Panc1 (cell line): ENCODE measurements around the gene CACUL1. TPM values are rescaled to one million over a fixed set of nuclear protein-coding genes. Genes with fewer than 3 reads are reported as not detected.

Experiments
- ATAC-seq: fragments of 200-7000 bp; cut with Tn5 transposase; 2 replicates; pipeline ENCODE4 v1.9.1; 2020; ENCODE audit warnings: mild to moderate bottlenecking, moderate library complexity
- BruUV-seq: library from RNA; stranded (reverse); fragments of 400-500 nt; replicated peaks from 2 replicates; lab custom pipeline; 2021; lab: Mats Ljungman, UMichigan
- CTCF ChIA-PET: fragments of 300-600 bp; sonication (Branson Sonifier 250); formaldehyde crosslinking; loops from one replicate; lab custom pipeline; 2022; ENCODE audit warnings: antibody characterized with exemption; lab: Charles Lee
- POLR2A ChIA-PET: fragments of 300-600 bp; sonication (Branson Sonifier 250); formaldehyde crosslinking; loops from one replicate; lab custom pipeline; 2022; ENCODE audit warnings: antibody characterized with exemption; lab: Charles Lee
- DNase-seq: peaks from one replicate; pipeline ENCODE4 v3.0.0-alpha.2; 2010; ENCODE audit warnings: low read depth, low spot score
- H3K27ac ChIP-seq: 2 replicates; pipeline ENCODE4 v1.5.1; 2011; ENCODE audit warnings: mild to moderate bottlenecking, low read length, inconsistent platforms
- H3K27me3 ChIP-seq: fragments of 200-500 bp; sonication (Bioruptor generic); 2 replicates; pipeline ENCODE4 v1.6.0; 2014; ENCODE audit warnings: low read length, inconsistent platforms; ENCODE audit not compliant: control insufficient read depth, insufficient read depth
- H3K36me3 ChIP-seq: fragments of 200-500 bp; sonication (Bioruptor generic); 2 replicates; pipeline ENCODE4 v1.5.1; 2014; ENCODE audit warnings: inconsistent platforms, mild to moderate bottlenecking, low read length, moderate library complexity; ENCODE audit not compliant: control insufficient read depth, insufficient read depth
- H3K4me1 ChIP-seq: 2 replicates; pipeline ENCODE4 v1.5.1; 2011; ENCODE audit warnings: inconsistent platforms, mild to moderate bottlenecking, low read length, moderate library complexity; ENCODE audit not compliant: control insufficient read depth, insufficient read depth
- H3K4me3 ChIP-seq, 2 experiments: 2 replicates each; pipeline ENCODE4 v1.5.1; 2011 to 2012; ENCODE audit warnings: low read depth in 2 of 2, low read length in 2 of 2, mild to moderate bottlenecking in 2 of 2, inconsistent platforms in 1 of 2, moderate library complexity in 1 of 2
- H3K9me3 ChIP-seq: fragments of 200-500 bp; sonication (Bioruptor generic); 2 replicates; pipeline ENCODE4 v1.5.1; 2014; ENCODE audit warnings: low read depth, mild to moderate bottlenecking, inconsistent platforms, low read length, moderate library complexity; ENCODE audit not compliant: control insufficient read depth, insufficient read depth
- POLR2AphosphoS5 ChIP-seq: IDR thresholded peaks from 2 replicates; pipeline ENCODE4 v1.6.1; 2012; ENCODE audit warnings: mild to moderate bottlenecking, low read depth, low read length, moderate library complexity
- SIN3A ChIP-seq: IDR thresholded peaks from 2 replicates; pipeline ENCODE4 v1.6.1; 2012; ENCODE audit warnings: low read depth, mild to moderate bottlenecking, low read length, moderate library complexity, borderline replicate concordance; ENCODE audit not compliant: insufficient read depth
- TCF7L2 ChIP-seq: IDR thresholded peaks from 2 replicates; pipeline ENCODE4 v1.6.1; 2011; ENCODE audit warnings: mild to moderate bottlenecking, low read depth, low read length, inconsistent platforms
- in situ Hi-C: cut with HindIII; loops from 2 replicates; pipeline ENCODE4 v1.10.0; 2016; ENCODE audit warnings: low sequenced_read_pairs, low pct_unique_long_range_greater_than_20kb
- intact Hi-C: fragments of 100-400 bp; cut with micrococcal nuclease; formaldehyde crosslinking; loops from one replicate; pipeline ENCODE4 v1.10.0; 2022; ENCODE audit not compliant: unreplicated experiment
- total RNA-seq: library from RNA; stranded (reverse); gene quantifications from one replicate; pipeline ENCODE4 v1.2.1, GENCODE V29; 2021; ENCODE audit not compliant: unreplicated experiment
- TF ChIP-seq, protein P1 (sequence below), 2 experiments: IDR thresholded peaks; 2 replicates each; pipeline ENCODE4 v1.6.1; 2011 to 2012; ENCODE audit warnings: low read depth in 2 of 2, control low read depth in 1 of 2, low read length in 1 of 2, mild to moderate bottlenecking in 1 of 2, moderate library complexity in 1 of 2; ENCODE audit not compliant: insufficient read depth in 1 of 2
- TF ChIP-seq, protein P2 (sequence below): fragments of 450-650 bp; IDR thresholded peaks from 2 replicates; pipeline ENCODE4 v1.5.1; 2017; ENCODE audit warnings: mild to moderate bottlenecking

The CACUL1 gene
- total RNA-seq, 1 experiment from 2014 or later, result 44.1 TPM

DNA sequence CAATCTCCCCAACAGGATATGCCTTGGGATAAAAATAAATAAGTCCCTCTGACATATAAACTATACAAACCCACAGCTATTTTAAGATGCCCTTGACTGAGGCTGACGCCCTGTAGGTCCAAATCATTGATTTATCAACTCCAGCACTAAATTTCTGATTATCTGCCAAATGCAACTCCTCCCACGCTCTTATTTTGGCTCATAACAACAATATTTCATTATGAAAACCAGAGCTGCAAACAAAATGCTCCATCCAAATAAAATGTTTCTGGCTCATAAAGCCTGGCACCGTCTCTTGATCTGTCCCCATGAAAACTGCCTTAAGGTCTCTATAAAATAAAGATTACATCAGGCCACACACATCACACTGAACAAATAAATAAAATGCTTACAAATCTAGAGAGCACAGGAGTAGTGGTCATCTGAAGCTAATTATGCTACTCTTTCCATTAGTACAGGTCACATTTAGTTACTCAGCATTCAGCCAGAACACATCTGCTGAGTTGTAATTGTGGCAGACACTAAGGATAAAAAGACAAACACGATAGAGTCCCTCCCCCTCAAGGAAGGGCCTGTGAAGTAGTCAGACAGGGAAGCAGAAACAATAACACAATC lies 28.8 kb downstream of the CACUL1 start:
- H3K4me3 ChIP-seq, result no peak overlapping the region
- DNase-seq, result no peak
- peak; percentile 57; the same call in 1 of the 2 replicates for ATAC-seq
- ChIA-PET POLR2A (interaction anchor here (0.5 kb wide), 1 partner anchor 54 kb away, joined by 4 read pairs; no protein-coding TSS in a partner anchor), CTCF (no interaction called here)
- in situ Hi-C loops (no loop called here), intact Hi-C loops (no loop called here)
- no TSS peak for BruUV-seq
- no peaks in the 10 kb centered on the region for H3K36me3 ChIP-seq
- H3K9me3 ChIP-seq, result no peaks in the 10 kb centered on the region
- H3K27me3 ChIP-seq, result no peaks in the 10 kb centered on the region
- peaks cover 12% of the 10 kb centered on the region; the same call in 1 of the 2 replicates for H3K4me1 ChIP-seq
- no peak overlapping the region for H3K27ac ChIP-seq
- peak; percentile 96 for TF ChIP-seq TCF7L2
- TF ChIP-seq SIN3A, result no peak
- TF ChIP-seq, protein P1, sequence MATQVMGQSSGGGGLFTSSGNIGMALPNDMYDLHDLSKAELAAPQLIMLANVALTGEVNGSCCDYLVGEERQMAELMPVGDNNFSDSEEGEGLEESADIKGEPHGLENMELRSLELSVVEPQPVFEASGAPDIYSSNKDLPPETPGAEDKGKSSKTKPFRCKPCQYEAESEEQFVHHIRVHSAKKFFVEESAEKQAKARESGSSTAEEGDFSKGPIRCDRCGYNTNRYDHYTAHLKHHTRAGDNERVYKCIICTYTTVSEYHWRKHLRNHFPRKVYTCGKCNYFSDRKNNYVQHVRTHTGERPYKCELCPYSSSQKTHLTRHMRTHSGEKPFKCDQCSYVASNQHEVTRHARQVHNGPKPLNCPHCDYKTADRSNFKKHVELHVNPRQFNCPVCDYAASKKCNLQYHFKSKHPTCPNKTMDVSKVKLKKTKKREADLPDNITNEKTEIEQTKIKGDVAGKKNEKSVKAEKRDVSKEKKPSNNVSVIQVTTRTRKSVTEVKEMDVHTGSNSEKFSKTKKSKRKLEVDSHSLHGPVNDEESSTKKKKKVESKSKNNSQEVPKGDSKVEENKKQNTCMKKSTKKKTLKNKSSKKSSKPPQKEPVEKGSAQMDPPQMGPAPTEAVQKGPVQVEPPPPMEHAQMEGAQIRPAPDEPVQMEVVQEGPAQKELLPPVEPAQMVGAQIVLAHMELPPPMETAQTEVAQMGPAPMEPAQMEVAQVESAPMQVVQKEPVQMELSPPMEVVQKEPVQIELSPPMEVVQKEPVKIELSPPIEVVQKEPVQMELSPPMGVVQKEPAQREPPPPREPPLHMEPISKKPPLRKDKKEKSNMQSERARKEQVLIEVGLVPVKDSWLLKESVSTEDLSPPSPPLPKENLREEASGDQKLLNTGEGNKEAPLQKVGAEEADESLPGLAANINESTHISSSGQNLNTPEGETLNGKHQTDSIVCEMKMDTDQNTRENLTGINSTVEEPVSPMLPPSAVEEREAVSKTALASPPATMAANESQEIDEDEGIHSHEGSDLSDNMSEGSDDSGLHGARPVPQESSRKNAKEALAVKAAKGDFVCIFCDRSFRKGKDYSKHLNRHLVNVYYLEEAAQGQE (IDR thresholded peaks at IDR 0.05; ENCODE audit: insufficient read depth in 1 of 2, low read depth in 2 of 2, low read length in 1 of 2), result no peak

DNA sequence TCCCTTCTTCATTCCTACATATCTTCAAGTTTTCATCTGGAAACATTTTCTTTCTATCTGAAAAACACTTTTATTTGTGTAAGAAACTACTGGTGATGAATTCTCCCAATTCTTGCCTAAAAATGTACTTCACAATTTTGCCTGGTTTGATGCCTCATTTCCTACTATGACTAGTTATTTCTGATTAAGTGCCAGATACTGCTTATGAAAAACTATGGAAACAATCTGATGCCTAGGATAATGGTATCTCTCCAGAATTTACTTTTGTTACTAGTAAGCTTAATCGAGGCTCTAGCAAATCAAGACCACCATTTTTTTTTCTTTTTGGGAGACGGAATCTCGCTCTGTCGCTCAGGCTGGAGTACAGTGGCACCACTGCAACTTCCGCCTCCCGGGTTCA lies 31.3 kb downstream of the CACUL1 start:
- POLR2A ChIA-PET, result no interaction called here
- ATAC-seq (no peak), DNase-seq (no peak)
- peaks cover 11% of the 10 kb centered on the region; the same call in 1 of the 2 replicates for H3K4me1 ChIP-seq
- BruUV-seq, result no TSS peak
- H3K4me3 ChIP-seq, result no peak overlapping the region
- no peak for TF ChIP-seq POLR2AphosphoS5
- TF ChIP-seq TCF7L2, result no peak
- TF ChIP-seq, protein P1 (IDR thresholded peaks at IDR 0.05; ENCODE audit: insufficient read depth in 1 of 2, low read depth in 2 of 2, low read length in 1 of 2), result no peak
- TF ChIP-seq, protein P2, sequence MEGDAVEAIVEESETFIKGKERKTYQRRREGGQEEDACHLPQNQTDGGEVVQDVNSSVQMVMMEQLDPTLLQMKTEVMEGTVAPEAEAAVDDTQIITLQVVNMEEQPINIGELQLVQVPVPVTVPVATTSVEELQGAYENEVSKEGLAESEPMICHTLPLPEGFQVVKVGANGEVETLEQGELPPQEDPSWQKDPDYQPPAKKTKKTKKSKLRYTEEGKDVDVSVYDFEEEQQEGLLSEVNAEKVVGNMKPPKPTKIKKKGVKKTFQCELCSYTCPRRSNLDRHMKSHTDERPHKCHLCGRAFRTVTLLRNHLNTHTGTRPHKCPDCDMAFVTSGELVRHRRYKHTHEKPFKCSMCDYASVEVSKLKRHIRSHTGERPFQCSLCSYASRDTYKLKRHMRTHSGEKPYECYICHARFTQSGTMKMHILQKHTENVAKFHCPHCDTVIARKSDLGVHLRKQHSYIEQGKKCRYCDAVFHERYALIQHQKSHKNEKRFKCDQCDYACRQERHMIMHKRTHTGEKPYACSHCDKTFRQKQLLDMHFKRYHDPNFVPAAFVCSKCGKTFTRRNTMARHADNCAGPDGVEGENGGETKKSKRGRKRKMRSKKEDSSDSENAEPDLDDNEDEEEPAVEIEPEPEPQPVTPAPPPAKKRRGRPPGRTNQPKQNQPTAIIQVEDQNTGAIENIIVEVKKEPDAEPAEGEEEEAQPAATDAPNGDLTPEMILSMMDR, result no peak
- no peak for TF ChIP-seq SIN3A
- in situ Hi-C loops, result loop anchor here (25.0 kb wide), 1 partner anchor 136 kb away; the partner anchor contains the start of gene PRLHR
- H3K27ac ChIP-seq, result no peak overlapping the region
- H3K9me3 ChIP-seq, result no peaks in the 10 kb centered on the region
- H3K27me3 ChIP-seq, result no peaks in the 10 kb centered on the region
- CTCF ChIA-PET, result no interaction called here
- intact Hi-C loops, result no loop called here
- no peaks in the 10 kb centered on the region for H3K36me3 ChIP-seq
